ENCODE results near the gene SEZ6.

DNA sequence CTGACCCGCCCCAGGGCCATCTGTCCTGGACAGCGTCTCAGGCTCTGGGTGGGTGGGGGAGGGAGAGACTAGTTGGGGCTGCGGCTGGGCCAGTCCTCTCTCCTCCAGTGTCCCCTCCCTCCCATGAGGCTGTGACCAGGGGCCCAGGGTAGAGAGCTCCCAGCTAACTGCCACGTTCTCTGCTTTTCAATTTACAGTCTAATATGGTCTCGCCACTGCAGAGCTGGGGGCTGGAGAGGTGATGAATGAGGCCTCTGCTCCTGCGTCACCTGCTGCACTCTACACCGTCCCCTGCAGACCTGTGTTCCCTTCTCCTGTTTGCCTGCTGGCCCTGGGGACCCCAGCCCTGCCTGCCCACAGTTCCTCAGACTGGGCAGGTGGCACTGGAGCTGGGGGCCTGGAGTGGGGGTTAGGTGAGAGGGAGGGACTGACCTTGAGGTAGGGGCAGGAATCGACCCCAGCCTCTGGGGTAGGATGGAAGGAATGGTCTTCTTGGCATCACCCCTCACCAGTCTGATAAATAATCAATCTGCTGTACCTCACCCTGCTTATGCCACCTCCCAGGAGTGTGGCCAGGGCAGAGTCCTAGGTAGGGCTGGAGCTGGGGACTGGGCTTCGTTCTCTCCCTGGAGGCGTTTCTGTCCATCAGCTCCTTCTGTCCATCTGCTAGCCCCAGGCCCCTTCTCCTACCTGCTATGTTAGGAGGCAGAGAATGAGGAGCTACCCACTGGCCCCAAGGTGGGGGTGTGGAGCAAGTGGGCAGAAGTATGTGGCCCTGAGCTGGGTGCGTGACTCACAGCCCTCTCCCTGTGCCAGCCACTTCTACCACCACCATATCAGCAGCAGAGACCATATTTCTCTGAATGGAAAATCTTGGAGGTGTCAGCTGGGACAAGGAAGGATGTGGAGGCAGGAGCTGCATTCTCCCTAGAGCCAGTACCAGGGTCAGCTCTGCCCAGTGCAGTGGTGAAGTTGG, 12.9 kb downstream of the SEZ6 start:
- TF ChIP-seq, protein P1, sequence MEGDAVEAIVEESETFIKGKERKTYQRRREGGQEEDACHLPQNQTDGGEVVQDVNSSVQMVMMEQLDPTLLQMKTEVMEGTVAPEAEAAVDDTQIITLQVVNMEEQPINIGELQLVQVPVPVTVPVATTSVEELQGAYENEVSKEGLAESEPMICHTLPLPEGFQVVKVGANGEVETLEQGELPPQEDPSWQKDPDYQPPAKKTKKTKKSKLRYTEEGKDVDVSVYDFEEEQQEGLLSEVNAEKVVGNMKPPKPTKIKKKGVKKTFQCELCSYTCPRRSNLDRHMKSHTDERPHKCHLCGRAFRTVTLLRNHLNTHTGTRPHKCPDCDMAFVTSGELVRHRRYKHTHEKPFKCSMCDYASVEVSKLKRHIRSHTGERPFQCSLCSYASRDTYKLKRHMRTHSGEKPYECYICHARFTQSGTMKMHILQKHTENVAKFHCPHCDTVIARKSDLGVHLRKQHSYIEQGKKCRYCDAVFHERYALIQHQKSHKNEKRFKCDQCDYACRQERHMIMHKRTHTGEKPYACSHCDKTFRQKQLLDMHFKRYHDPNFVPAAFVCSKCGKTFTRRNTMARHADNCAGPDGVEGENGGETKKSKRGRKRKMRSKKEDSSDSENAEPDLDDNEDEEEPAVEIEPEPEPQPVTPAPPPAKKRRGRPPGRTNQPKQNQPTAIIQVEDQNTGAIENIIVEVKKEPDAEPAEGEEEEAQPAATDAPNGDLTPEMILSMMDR (conservative IDR thresholded peaks at IDR 0.05; ENCODE audit: low read depth, low read length), result no peak
- TF ChIP-seq POLR2A (IDR thresholded peaks at IDR 0.05; ENCODE audit: low read depth, low read length) (no peak), RAD21 (IDR thresholded peaks at IDR 0.05; ENCODE audit: low read length) (no peak), MAZ (IDR thresholded peaks at IDR 0.05; ENCODE audit: borderline replicate concordance, low read depth, low read length) (no peak), MAFK (IDR thresholded peaks at IDR 0.05; ENCODE audit: low read depth, low read length) (no peak), CEBPB (IDR thresholded peaks at IDR 0.05; ENCODE audit: low read depth, low read length) (no peak), BHLHE40 (IDR thresholded peaks at IDR 0.05; ENCODE audit: low read depth, low read length) (no peak), CHD1 (IDR thresholded peaks at IDR 0.05; ENCODE audit: low read depth, low read length) (no peak)
- TF ChIP-seq, protein P2, sequence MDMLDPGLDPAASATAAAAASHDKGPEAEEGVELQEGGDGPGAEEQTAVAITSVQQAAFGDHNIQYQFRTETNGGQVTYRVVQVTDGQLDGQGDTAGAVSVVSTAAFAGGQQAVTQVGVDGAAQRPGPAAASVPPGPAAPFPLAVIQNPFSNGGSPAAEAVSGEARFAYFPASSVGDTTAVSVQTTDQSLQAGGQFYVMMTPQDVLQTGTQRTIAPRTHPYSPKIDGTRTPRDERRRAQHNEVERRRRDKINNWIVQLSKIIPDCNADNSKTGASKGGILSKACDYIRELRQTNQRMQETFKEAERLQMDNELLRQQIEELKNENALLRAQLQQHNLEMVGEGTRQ (IDR thresholded peaks at IDR 0.05; ENCODE audit: low read depth, low read length), result no peak
